ENCODE measurements around the gene DGUOK.

The DGUOK gene

GRCh38 chr2:73976803-73977202 is 50.1 kb downstream of the DGUOK start:
- no peak for DNase-seq (ENCODE audit: low read depth in 2 of 2, low spot score in 1 of 2)

- DNase-seq (ENCODE audit: low read depth in 2 of 2, low spot score in 1 of 2) = no peak
Observed at GRCh38 chr2:73977466-73977865, 50.8 kb downstream of the DGUOK start.

GRCh38 chr2:73979021-73979420 is 52.3 kb downstream of the DGUOK start:
- peak in 1 of 2 donors; percentile 38 for DNase-seq (ENCODE audit: low read depth in 2 of 2, low spot score in 1 of 2)

- DNase-seq (ENCODE audit: low read depth in 2 of 2, low spot score in 1 of 2) = no peak
Observed at GRCh38 chr2:73979686-73980085, 53.0 kb downstream of the DGUOK start.

GRCh38 chr2:73980566-73980965 is 53.9 kb downstream of the DGUOK start:
- no peak for DNase-seq (ENCODE audit: low read depth in 2 of 2, low spot score in 1 of 2)

- DNase-seq (ENCODE audit: low read depth in 2 of 2, low spot score in 1 of 2) = no peak
Observed at GRCh38 chr2:73981081-73982001, 54.7 kb downstream of the DGUOK start.

- no peak for DNase-seq (ENCODE audit: low read depth in 2 of 2, low spot score in 1 of 2)
Observed at GRCh38 chr2:73982140-73982617, 55.5 kb downstream of the DGUOK start.

- no peak for DNase-seq (ENCODE audit: low read depth in 2 of 2, low spot score in 1 of 2)
Observed at GRCh38 chr2:73983322-73984202, 56.9 kb downstream of the DGUOK start.

GRCh38 chr2:73984203-73984921 is 57.7 kb downstream of the DGUOK start, which contains the start of gene TET3:
TSS of gene TET3 (plus strand) at chr2:73984910. CDS start at chr2:73986404, 1,494 bp downstream.
- peak in 1 of 2 donors; percentile 48 for DNase-seq (ENCODE audit: low read depth in 2 of 2, low spot score in 1 of 2)

GRCh38 chr2:73984922-73985307 is 58.2 kb downstream of the DGUOK start:
- no peak for DNase-seq (ENCODE audit: low read depth in 2 of 2, low spot score in 1 of 2)

- no peak for DNase-seq (ENCODE audit: low read depth in 2 of 2, low spot score in 1 of 2)
Observed at GRCh38 chr2:73985308-73986084, 58.8 kb downstream of the DGUOK start.

GRCh38 chr2:73986085-73986681 is 59.5 kb downstream of the DGUOK start:
- DNase-seq (ENCODE audit: low read depth in 2 of 2, low spot score in 1 of 2) = no peak

- DNase-seq (ENCODE audit: low read depth in 2 of 2, low spot score in 1 of 2) = no peak
Observed at GRCh38 chr2:73987109-73987947, 60.6 kb downstream of the DGUOK start.

- DNase-seq (ENCODE audit: low read depth in 2 of 2, low spot score in 1 of 2) = no peak
Observed at GRCh38 chr2:73987948-73988700, 61.4 kb downstream of the DGUOK start.

- no peak for DNase-seq (ENCODE audit: low read depth in 2 of 2, low spot score in 1 of 2)
Observed at GRCh38 chr2:73989972-73990371, 63.3 kb downstream of the DGUOK start.

GRCh38 chr2:73990531-73990930 is 63.9 kb downstream of the DGUOK start:
- DNase-seq (ENCODE audit: low read depth in 2 of 2, low spot score in 1 of 2) = no peak

GRCh38 chr2:73992036-73992435 is 65.4 kb downstream of the DGUOK start:
- DNase-seq (ENCODE audit: low read depth in 2 of 2, low spot score in 1 of 2) = no peak

GRCh38 chr2:73993376-73993775 is 66.7 kb downstream of the DGUOK start:
- DNase-seq (ENCODE audit: low read depth in 2 of 2, low spot score in 1 of 2) = no peak
